IMR-90 (cell line): ENCODE results near the gene ELAVL1. TPM values are rescaled to one million over a fixed set of nuclear protein-coding genes. Genes with fewer than 3 reads are reported as not detected.

ENCODE experiments used
- ATAC-seq: fragments of 200-7000 bp; cut with Tn5 transposase; 2 replicates; pipeline ENCODE4 v1.9.1; 2020; ENCODE audit warnings: low read depth, mild to moderate bottlenecking, moderate library complexity
- BruUV-seq: library from RNA; stranded (reverse); fragments of 400-500 nt; replicated peaks from 2 replicates; lab custom pipeline; 2021; lab: Mats Ljungman, UMichigan
- CTCF ChIA-PET: fragments of 300-600 bp; formaldehyde crosslinking; extraction: SDS; loops from one replicate; lab custom pipeline; 2021; ENCODE audit warnings: antibody characterized with exemption; lab: Yijun Ruan, JAX
- POLR2A ChIA-PET: fragments of 300-600 bp; sonication (Branson Sonifier 250); formaldehyde crosslinking; loops from one replicate; lab custom pipeline; 2022; ENCODE audit warnings: antibody characterized with exemption; ENCODE audit not compliant: unreplicated experiment; lab: Charles Lee
- DNase-seq: peaks from one replicate; pipeline ENCODE4 v3.0.0; 2013
- H2AFZ ChIP-seq: replicated peaks from 2 replicates; pipeline ENCODE3; 2013; ENCODE audit warnings: low read length, mild to moderate bottlenecking; ENCODE audit not compliant: poor library complexity
- H2AK5ac ChIP-seq: 2 replicates; pipeline ENCODE4 v1.6.1; 2013; ENCODE audit warnings: low read depth, low read length, inconsistent platforms
- H2AK9ac ChIP-seq: replicated peaks from 2 replicates; pipeline ENCODE3; 2013; ENCODE audit warnings: mild to moderate bottlenecking, low read depth, low read length, moderate library complexity; ENCODE audit not compliant: poor library complexity
- H2BK120ac ChIP-seq: 2 replicates; pipeline ENCODE4 v1.6.1; 2013; ENCODE audit warnings: low read depth, low read length, inconsistent platforms
- H2BK15ac ChIP-seq: 3 replicates; pipeline ENCODE4 v1.6.1; 2013; ENCODE audit warnings: low read depth, low read length, inconsistent platforms
- H2BK20ac ChIP-seq: 2 replicates; pipeline ENCODE4 v1.6.1; 2013; ENCODE audit warnings: low read depth, mild to moderate bottlenecking, inconsistent platforms, low read length, moderate library complexity
- H2BK5ac ChIP-seq: 2 replicates; pipeline ENCODE4 v1.6.1; 2013; ENCODE audit warnings: mild to moderate bottlenecking, low read depth, low read length, inconsistent platforms; ENCODE audit not compliant: poor library complexity, severe bottlenecking
- H3K14ac ChIP-seq: replicated peaks from 2 replicates; pipeline ENCODE4 v1.6.1; 2013; ENCODE audit warnings: low read depth, low read length, inconsistent platforms
- H3K18ac ChIP-seq: 2 replicates; pipeline ENCODE4 v1.6.1; 2013; ENCODE audit warnings: low read depth, low read length, control low read depth
- H3K23ac ChIP-seq: 2 replicates; pipeline ENCODE4 v1.6.1; 2013; ENCODE audit warnings: low read depth, low read length, inconsistent platforms
- H3K27ac ChIP-seq: 2 replicates; pipeline ENCODE4 v1.5.1; 2013; ENCODE audit warnings: mild to moderate bottlenecking, control low read depth, low read length; ENCODE audit not compliant: insufficient read depth
- H3K27me3 ChIP-seq: 2 replicates; pipeline ENCODE4 v1.6.1; 2013; ENCODE audit warnings: low read length; ENCODE audit not compliant: control insufficient read depth, insufficient read depth
- H3K36me3 ChIP-seq: 2 replicates; pipeline ENCODE4 v1.6.1; 2013; ENCODE audit warnings: low read length, mixed read lengths; ENCODE audit not compliant: control insufficient read depth, insufficient read depth
- H3K4ac ChIP-seq: 2 replicates; pipeline ENCODE4 v1.6.1; 2013; ENCODE audit warnings: low read depth, low read length, inconsistent platforms
- H3K4me1 ChIP-seq: 2 replicates; pipeline ENCODE4 v1.6.1; 2013; ENCODE audit warnings: low read length, mixed read lengths; ENCODE audit not compliant: control insufficient read depth, insufficient read depth
- H3K4me2 ChIP-seq: 2 replicates; pipeline ENCODE4 v1.6.1; 2013; ENCODE audit warnings: low read depth, mild to moderate bottlenecking, control low read depth, low read length, moderate library complexity
- H3K4me3 ChIP-seq: 2 replicates; pipeline ENCODE4 v1.5.1; 2013; ENCODE audit warnings: low read depth, mild to moderate bottlenecking, control low read depth, low read length, moderate library complexity; ENCODE audit not compliant: insufficient read depth
- H3K56ac ChIP-seq: 2 replicates; pipeline ENCODE4 v1.6.1; 2013; ENCODE audit warnings: low read length, inconsistent platforms; ENCODE audit not compliant: insufficient read depth; ENCODE audit errors: extremely low read depth
- H3K79me1 ChIP-seq, 2 experiments: 2 replicates each; pipeline ENCODE4 v1.6.1; 2013; ENCODE audit warnings: low read length in 2 of 2, inconsistent platforms in 1 of 2, low read depth in 1 of 2
- H3K9ac ChIP-seq: 2 replicates; pipeline ENCODE4 v1.6.1; 2013; ENCODE audit warnings: low read depth, low read length, control low read depth
- H3K9me1 ChIP-seq: 2 replicates; pipeline ENCODE4 v1.6.1; 2013; ENCODE audit warnings: low read length, inconsistent platforms; ENCODE audit not compliant: insufficient read depth
- H3K9me3 ChIP-seq: 2 replicates; pipeline ENCODE4 v1.6.1; 2013; ENCODE audit warnings: low read length; ENCODE audit not compliant: control insufficient read depth, insufficient read depth
- H4K20me1 ChIP-seq: 2 replicates; pipeline ENCODE4 v1.6.1; 2013; ENCODE audit warnings: low read length, inconsistent platforms; ENCODE audit not compliant: insufficient read depth
- H4K5ac ChIP-seq: 2 replicates; pipeline ENCODE4 v1.6.1; 2013; ENCODE audit warnings: mild to moderate bottlenecking, low read depth, low read length, control low read depth
- H4K8ac ChIP-seq, 2 experiments: 2 replicates each; pipeline ENCODE4 v1.6.1; 2013; ENCODE audit warnings: low read depth in 2 of 2, low read length in 2 of 2, control low read depth in 1 of 2, inconsistent platforms in 1 of 2
- H4K91ac ChIP-seq: 2 replicates; pipeline ENCODE4 v1.6.1; 2013; ENCODE audit warnings: low read depth, low read length, inconsistent platforms; ENCODE audit not compliant: insufficient read depth
- CEBPB ChIP-seq: IDR thresholded peaks from 2 replicates; pipeline ENCODE4 v1.6.1; 2012; ENCODE audit warnings: low read depth, low read length, improper control_type of control experiment
- CTCF ChIP-seq: conservative IDR thresholded peaks from 2 replicates; pipeline ENCODE4 v1.5.1; 2012; ENCODE audit warnings: mild to moderate bottlenecking, low read depth, low read length, improper control_type of control experiment
- ELK1 ChIP-seq: fragments of 150-350 bp; IDR thresholded peaks from 2 replicates; pipeline ENCODE4 v1.6.1; 2016; ENCODE audit warnings: low read depth, mild to moderate bottlenecking, low read length, moderate library complexity, borderline replicate concordance
- FOS ChIP-seq: fragments of 150-350 bp; IDR thresholded peaks from 2 replicates; pipeline ENCODE4 v1.6.1; 2016; ENCODE audit warnings: low read depth, low read length
- MAFK ChIP-seq: IDR thresholded peaks from 2 replicates; pipeline ENCODE4 v1.6.1; 2012; ENCODE audit warnings: low read depth, low read length, improper control_type of control experiment
- MAZ ChIP-seq: IDR thresholded peaks from 2 replicates; pipeline ENCODE4 v1.6.1; 2012; ENCODE audit warnings: low read depth, mild to moderate bottlenecking, low read length, improper control_type of control experiment, moderate library complexity, borderline replicate concordance
- MXI1 ChIP-seq: IDR thresholded peaks from 2 replicates; pipeline ENCODE4 v1.6.1; 2012; ENCODE audit warnings: low read depth, mild to moderate bottlenecking, low read length, moderate library complexity, borderline replicate concordance
- NFE2L2 ChIP-seq: fragments of 150-350 bp; IDR thresholded peaks from 2 replicates; pipeline ENCODE4 v1.6.1; 2016; ENCODE audit warnings: low read depth, mild to moderate bottlenecking, low read length
- POLR2A ChIP-seq: IDR thresholded peaks from 2 replicates; pipeline ENCODE4 v1.6.1; 2012; ENCODE audit warnings: mild to moderate bottlenecking, low read depth, low read length
- RAD21 ChIP-seq: IDR thresholded peaks from 2 replicates; pipeline ENCODE4 v1.6.1; 2012; ENCODE audit warnings: low read length, improper control_type of control experiment
- RCOR1 ChIP-seq: IDR thresholded peaks from 2 replicates; pipeline ENCODE4 v1.6.1; 2012; ENCODE audit warnings: mild to moderate bottlenecking, low read length, improper control_type of control experiment; ENCODE audit not compliant: insufficient replicate concordance
- RFX5 ChIP-seq: IDR thresholded peaks from 2 replicates; pipeline ENCODE4 v1.8.0; 2012; ENCODE audit warnings: low read depth, mild to moderate bottlenecking, low read length, moderate library complexity
- SMC3 ChIP-seq: fragments of 150-350 bp; IDR thresholded peaks from 2 replicates; pipeline ENCODE4 v1.6.1; 2016; ENCODE audit warnings: low read depth, mild to moderate bottlenecking, antibody characterized with exemption, low read length, moderate library complexity
- WGBS, 2 experiments: methylation state at CpG; one replicate each; pipeline versions ENCODE4 v1.1.5 to v1.1.7; 2013; ENCODE audit warnings: missing lambda C conversion rate in 2 of 2; ENCODE audit not compliant: insufficient read length in 1 of 2; ENCODE audit errors: extremely low coverage in 2 of 2; 5-methylcytosine and 5-hydroxymethylcytosine counted together
- dilution Hi-C: fragments of 300-500 bp; cut with HindIII; formaldehyde crosslinking; loops from one replicate; pipeline ENCODE4 v1.14.3; 2018; ENCODE audit warnings: low sequenced_read_pairs; ENCODE audit not compliant: unreplicated experiment
- in situ Hi-C: fragments of 300-500 bp; cut with MboI; formaldehyde crosslinking; loops from 3 replicates; pipeline ENCODE4 v1.14.3; 2019; ENCODE audit warnings: low sequenced_read_pairs, inconsistent platforms, mixed read lengths
- intact Hi-C: fragments of 100-400 bp; cut with micrococcal nuclease; formaldehyde crosslinking; loops from 2 replicates; pipeline ENCODE4 v1.10.0; 2022
- polyA plus RNA-seq, 3 experiments: library from polyadenylated mRNA; depleted of rRNA; stranded (reverse); fragments of >200 nt; gene quantifications; 2 replicates each; pipeline ENCODE4 v1.2.3, GENCODE V29; 2012; ENCODE audit warnings: low replicate concordance in 1 of 3
- total RNA-seq: library from RNA; depleted of rRNA; stranded (reverse); fragments of >200 nt; gene quantifications from 2 replicates; pipeline ENCODE4 v1.2.3, GENCODE V29; 2012
- TF ChIP-seq, protein P1 (sequence below): fragments of 150-350 bp; IDR thresholded peaks from 2 replicates; pipeline ENCODE4 v1.6.1; 2017; ENCODE audit warnings: mild to moderate bottlenecking, antibody characterized with exemption, low read length, low read depth

The ELAVL1 gene
- total and polyA plus RNA-seq, 2 of the 4 experiments (the other 2 are of a cell fraction): 55.6 to 59.0 TPM

GRCh38 chr19:7910321-7911161, 94.9 kb downstream of the ELAVL1 start:
- CTCF ChIA-PET: no interaction called here
- Histone ChIP-seq H2AFZ (no peak overlapping the region), H3K27me3 (peaks cover 3% of the 10 kb centered on the region), H4K20me1 (peaks cover 35% of the 10 kb centered on the region), H2BK20ac (no peak overlapping the region), H3K9me1 (no peaks in the 10 kb centered on the region; the same call in 1 of the 2 replicates), H3K23ac (no peak overlapping the region), H2AK9ac (no peak overlapping the region), H3K4me1 (no peaks in the 10 kb centered on the region), H2BK15ac (no peak overlapping the region), H4K5ac (no peak overlapping the region), H3K79me1 (peaks cover 2 to 24% of the 10 kb centered on the region in 2 experiments; a peak in 3 of 4 replicates), H2AK5ac (no peak overlapping the region), H3K4me3 (no peak overlapping the region), H3K9me3 (no peaks in the 10 kb centered on the region), H3K4ac (no peak overlapping the region), H3K27ac (no peak overlapping the region), H3K9ac (no peak overlapping the region), H4K91ac (no peak overlapping the region), H3K56ac (no peak overlapping the region), H4K8ac (no peak overlapping the region), H2BK5ac (no peak overlapping the region), H3K18ac (no peak overlapping the region), H3K4me2 (no peak overlapping the region), H3K36me3 (peaks cover 34% of the 10 kb centered on the region), H2BK120ac (no peak overlapping the region), H3K14ac (no peak overlapping the region)
- POLR2A ChIA-PET: no interaction called here
- DNase-seq (no peak), ATAC-seq (no peak)
- intact Hi-C loops (no loop called here), in situ Hi-C loops (no loop called here), dilution Hi-C loops (no loop called here)
- TF ChIP-seq RFX5 (no peak), ELK1 (no peak), MAZ (no peak), SMC3 (no peak), FOS (no peak), MAFK (no peak), MXI1 (no peak), NFE2L2 (no peak), POLR2A (no peak), RCOR1 (no peak), RAD21 (no peak), CTCF (no peak), CEBPB (no peak)
- TF ChIP-seq, protein P1, sequence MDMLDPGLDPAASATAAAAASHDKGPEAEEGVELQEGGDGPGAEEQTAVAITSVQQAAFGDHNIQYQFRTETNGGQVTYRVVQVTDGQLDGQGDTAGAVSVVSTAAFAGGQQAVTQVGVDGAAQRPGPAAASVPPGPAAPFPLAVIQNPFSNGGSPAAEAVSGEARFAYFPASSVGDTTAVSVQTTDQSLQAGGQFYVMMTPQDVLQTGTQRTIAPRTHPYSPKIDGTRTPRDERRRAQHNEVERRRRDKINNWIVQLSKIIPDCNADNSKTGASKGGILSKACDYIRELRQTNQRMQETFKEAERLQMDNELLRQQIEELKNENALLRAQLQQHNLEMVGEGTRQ: no peak
- no TSS peak for BruUV-seq
- whole genome bisulfite sequencing, 2 experiments: 92% methylated on average over 24 of the region's 54 CpGs; no CpG with 5 or more reads in 1 of the 2 experiments
